ENCODE results near the gene PDC. TPM values are rescaled to one million over a fixed set of nuclear protein-coding genes. Genes with fewer than 3 reads are reported as not detected.
"Not testable (repeated sequence)": the region's sequence is repeated elsewhere in the genome, so short reads cannot be mapped to it uniquely, and the experiment has no call there.

Gene PDC
- total RNA-seq, 1 donor from 2014 or later = not detected

GRCh38 chr1:186473047-186473446 lies 12.1 kb upstream of the PDC start:
- FAIRE-seq (no peak), DNase-seq (ENCODE audit: low spot score in 2 of 2) (no peak)

DNA sequence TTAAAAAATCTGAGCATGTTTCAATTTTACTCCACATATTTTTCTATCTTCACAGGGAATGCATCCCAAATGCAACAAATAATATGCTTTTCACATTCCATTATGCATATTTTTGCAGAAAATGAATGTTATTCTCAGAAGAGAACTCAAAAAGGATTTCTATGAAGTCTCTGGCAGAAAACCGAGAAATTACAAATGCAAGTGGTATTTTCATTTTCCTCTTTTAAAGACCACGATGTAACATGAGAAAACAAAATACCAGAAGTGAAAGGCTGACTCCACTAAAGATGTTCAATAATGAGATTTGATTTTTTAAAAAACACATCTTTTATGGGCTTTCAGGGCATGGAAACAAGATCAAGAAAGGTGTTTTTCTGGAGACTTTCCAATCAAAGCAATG lies 5.0 kb upstream of the PDC start:
- no peak for DNase-seq (ENCODE audit: low spot score in 2 of 2)
- no peak for FAIRE-seq

GRCh38 chr1:186465491-186465890 lies 4.6 kb upstream of the PDC start:
- DNase-seq (ENCODE audit: low spot score in 2 of 2); FAIRE-seq: not testable (repeated sequence)

- FAIRE-seq = no peak
- no peak for DNase-seq (ENCODE audit: low spot score in 2 of 2)
Measured at GRCh38 chr1:186463926-186464325, 3.0 kb upstream of the PDC start.

DNA sequence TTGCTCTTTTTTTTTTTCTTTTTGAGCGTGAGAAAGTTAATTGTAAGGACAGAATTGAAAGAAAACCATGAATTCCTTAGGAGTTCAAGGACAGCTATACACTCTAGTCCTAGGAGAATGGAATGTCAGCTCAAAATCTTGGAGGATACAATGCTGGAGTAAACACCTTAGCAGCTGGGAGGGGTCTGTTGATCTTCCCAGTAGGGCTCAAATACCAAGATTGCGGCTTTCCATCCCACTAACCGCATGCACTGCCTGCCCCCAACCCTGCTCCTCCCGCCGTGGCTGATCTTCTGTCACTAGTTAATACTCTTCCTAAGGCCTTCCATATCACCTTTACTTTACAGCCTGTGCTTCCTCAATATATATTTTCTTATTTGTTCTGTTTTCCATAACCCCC lies 2.6 kb upstream of the PDC start:
- DNase-seq (ENCODE audit: low spot score in 2 of 2) (no peak), FAIRE-seq (no peak)

GRCh38 chr1:186459161-186459560 lies 1.8 kb downstream of the PDC start:
- DNase-seq (ENCODE audit: low spot score in 2 of 2); FAIRE-seq: not testable (repeated sequence)

DNA sequence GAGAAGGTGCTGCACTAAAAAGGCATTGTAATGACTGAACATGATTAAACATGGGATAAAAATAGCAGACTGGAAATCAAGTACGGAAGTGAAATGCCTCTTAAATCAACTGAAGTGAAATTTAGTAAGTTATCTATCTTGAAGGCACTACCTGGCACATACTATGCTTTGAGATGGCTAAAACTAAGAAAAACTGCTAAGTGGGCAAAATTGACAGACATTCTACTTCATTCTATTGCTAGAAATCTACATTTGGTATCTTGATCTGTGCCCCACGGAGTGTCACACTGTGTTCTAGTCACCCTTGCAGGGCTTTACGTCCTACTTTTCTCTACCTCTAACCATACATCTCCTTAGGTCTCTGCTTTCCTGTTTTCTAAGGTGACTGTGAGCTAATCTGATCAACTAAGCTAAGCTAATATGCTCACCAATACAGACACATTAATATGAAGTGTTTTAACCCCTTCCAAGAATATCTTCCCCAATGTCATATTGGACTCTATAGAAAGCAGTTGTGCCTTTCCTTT lies 4.1 kb downstream of the PDC start:
- DNase-seq (ENCODE audit: low spot score in 2 of 2) (no peak), FAIRE-seq (no peak)

GRCh38 chr1:186454981-186455380 lies 5.9 kb downstream of the PDC start:
- DNase-seq (ENCODE audit: low spot score in 2 of 2) = no peak
- no peak for FAIRE-seq

- FAIRE-seq = no peak
- no peak for DNase-seq (ENCODE audit: low spot score in 2 of 2)
Measured at GRCh38 chr1:186446152-186446551, 14.8 kb downstream of the PDC start.

GRCh38 chr1:186443638-186444037 lies 17.3 kb downstream of the PDC start:
- DNase-seq (ENCODE audit: low spot score in 2 of 2) = no peak
- FAIRE-seq = no peak

GRCh38 chr1:186442651-186443375 lies 18.1 kb downstream of the PDC start:
- FAIRE-seq = no peak

DNA sequence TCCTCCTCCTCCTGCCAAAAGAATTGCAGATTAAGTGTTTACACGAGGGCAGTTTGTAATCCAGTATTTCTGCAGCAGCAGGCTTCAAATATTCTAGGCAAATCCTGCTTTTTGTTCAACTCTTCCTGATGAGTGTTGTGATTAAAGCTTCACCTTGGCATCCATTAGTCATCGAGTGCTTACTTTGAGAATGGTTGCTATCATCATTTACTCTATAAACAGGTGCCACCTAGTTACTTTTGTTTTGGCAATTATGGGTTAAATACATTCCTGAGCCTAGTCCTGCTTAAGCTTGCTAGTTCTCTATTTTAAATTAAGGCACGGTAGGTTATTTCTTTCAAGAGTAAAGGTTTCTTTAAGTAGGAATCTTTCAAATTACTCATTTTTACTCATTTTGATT lies 20.3 kb downstream of the PDC start:
- DNase-seq (ENCODE audit: low spot score in 2 of 2) (no peak), FAIRE-seq (no peak)

More at GRCh38 chr1:186442651-186443375, 18.1 kb downstream of the PDC start:
- no peak for DNase-seq (ENCODE audit: low spot score in 2 of 2)

GRCh38 chr1:186438567-186438966 lies 22.3 kb downstream of the PDC start:
- FAIRE-seq (no peak), DNase-seq (ENCODE audit: low spot score in 2 of 2) (no peak)

DNA sequence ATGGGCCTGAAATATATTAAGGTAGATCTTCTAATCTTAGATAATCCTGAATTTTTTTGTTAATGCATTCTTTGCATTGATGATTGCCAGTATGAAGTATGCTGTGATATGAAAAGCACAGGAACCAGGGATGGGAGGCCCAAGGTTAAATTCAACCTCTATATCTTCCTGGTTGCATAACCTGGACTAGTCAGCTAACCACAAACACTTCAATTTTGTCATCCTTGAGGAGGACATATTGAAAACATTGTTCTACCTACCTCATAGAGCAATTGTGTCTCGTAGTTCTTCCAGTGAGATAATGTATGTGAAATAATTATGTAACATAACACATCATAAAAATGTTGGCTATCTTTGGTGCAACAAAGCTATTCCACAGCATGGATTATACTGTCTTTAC lies 25.6 kb downstream of the PDC start:
- DNase-seq (ENCODE audit: low spot score in 2 of 2) (no peak), FAIRE-seq (no peak)

GRCh38 chr1:186429017-186429416 lies 31.9 kb downstream of the PDC start:
- no peak for DNase-seq (ENCODE audit: low spot score in 2 of 2)
- no peak for FAIRE-seq

DNA sequence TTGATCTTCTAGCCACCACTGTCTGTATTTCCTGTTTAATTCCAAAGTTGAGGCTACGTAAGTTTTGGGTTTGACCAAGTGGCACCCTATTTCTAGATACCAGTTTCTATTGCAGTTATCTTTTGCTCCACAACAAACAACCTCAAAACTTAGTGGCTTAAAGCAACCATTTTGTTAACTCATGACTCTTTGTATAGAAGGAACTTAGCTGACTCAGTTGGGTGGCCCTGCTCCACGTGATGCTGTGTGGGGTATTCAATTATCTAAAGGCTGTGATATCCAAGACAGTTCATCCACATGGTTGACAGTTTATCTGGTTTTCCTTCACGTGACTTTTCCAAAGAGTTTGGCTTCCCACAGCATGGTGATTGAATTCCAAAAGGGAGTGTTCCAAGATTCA lies 34.8 kb downstream of the PDC start:
- FAIRE-seq = no peak
- DNase-seq (ENCODE audit: low spot score in 2 of 2) = no peak

GRCh38 chr1:186424539-186424938 lies 36.4 kb downstream of the PDC start:
- FAIRE-seq (no peak), DNase-seq (ENCODE audit: low spot score in 2 of 2) (no peak)

- DNase-seq (ENCODE audit: low spot score in 2 of 2) (no peak), FAIRE-seq (no peak)
Measured at GRCh38 chr1:186421446-186421845, 39.5 kb downstream of the PDC start.

DNA sequence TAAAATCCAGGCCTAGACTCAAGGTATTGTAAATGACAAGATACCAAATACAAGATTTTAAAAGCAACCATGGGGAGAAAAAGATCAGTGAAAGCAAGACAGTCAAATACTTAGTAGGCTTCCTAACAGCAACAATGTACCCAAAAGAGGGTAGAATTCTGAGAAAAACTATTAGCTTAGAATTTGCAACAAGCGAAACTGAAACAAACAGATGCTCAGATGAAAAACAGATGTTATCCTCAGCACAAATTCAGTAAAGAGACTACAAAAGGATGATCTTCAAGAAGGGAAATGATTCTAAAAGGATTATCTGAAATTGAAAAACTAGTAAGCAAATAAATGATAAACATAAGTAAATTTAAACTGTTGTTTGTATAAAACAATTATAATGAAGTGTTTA lies 40.0 kb downstream of the PDC start:
- DNase-seq (ENCODE audit: low spot score in 2 of 2) = no peak
- FAIRE-seq = peak; percentile 31

- no peak for DNase-seq (ENCODE audit: low spot score in 2 of 2)
- no peak for FAIRE-seq
Measured at GRCh38 chr1:186420311-186420710, 40.6 kb downstream of the PDC start.

DNA sequence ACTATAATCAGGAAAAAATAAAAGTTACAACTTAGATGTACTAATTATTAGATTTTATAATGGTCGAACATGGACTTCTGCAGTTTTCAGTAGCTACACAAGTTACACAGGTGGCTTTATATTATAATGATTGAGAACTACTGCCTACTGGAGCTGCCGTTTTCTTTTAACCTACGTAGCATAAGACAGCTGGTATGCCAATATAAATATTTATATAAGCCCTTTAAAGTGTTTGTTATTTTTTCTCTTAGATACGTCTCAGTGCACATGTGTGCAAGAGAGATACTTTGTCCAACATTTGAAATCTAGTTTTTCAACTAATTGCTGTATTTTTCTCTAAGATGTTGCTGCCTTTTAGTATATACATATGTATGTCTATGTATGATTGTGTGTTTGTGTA lies 42.4 kb downstream of the PDC start:
- no peak for FAIRE-seq
- DNase-seq (ENCODE audit: low spot score in 2 of 2) = no peak

GRCh38 chr1:186413319-186413718 lies 47.6 kb downstream of the PDC start:
- no peak for FAIRE-seq
- DNase-seq (ENCODE audit: low spot score in 2 of 2) = no peak

GRCh38 chr1:186409091-186409490 lies 51.8 kb downstream of the PDC start:
- FAIRE-seq = no peak
- no peak for DNase-seq (ENCODE audit: low spot score in 2 of 2)

All from frontal cortex (tissue), 4 donors.